HEK293T (cell line): ENCODE measurements around the gene TMEM203.

Experiments used
- CTCF ChIA-PET: fragments of 350-600 bp; formaldehyde crosslinking; extraction: SDS; loops from one replicate; lab custom pipeline; 2021; ENCODE audit warnings: antibody characterized with exemption, inconsistent platforms; lab: Yijun Ruan, JAX
- POLR2A ChIA-PET: fragments of 350-600 bp; formaldehyde crosslinking; extraction: SDS; loops from one replicate; lab custom pipeline; 2020; ENCODE audit warnings: antibody characterized with exemption, inconsistent platforms; lab: Yijun Ruan, JAX
- DNase-seq: peaks from one replicate; pipeline ENCODE4 v3.0.0; 2012; ENCODE audit warnings: mixed read lengths; ENCODE audit errors: extremely low spot score
- ARNT ChIP-seq: fragments of 450-650 bp; IDR thresholded peaks from 2 replicates; pipeline ENCODE4 v1.6.1; 2017; ENCODE audit warnings: mild to moderate bottlenecking
- BHLHE40 ChIP-seq: fragments of 450-650 bp; IDR thresholded peaks from 2 replicates; pipeline ENCODE4 v1.6.1; 2016; ENCODE audit warnings: mild to moderate bottlenecking, moderate library complexity, borderline replicate concordance
- CTBP1 ChIP-seq: fragments of 450-650 bp; IDR thresholded peaks from 2 replicates; pipeline ENCODE4 v1.6.1; 2016; ENCODE audit warnings: borderline replicate concordance
- ELF4 ChIP-seq: fragments of 450-650 bp; IDR thresholded peaks from 2 replicates; pipeline ENCODE4 v1.6.1; 2017; ENCODE audit warnings: antibody characterized with exemption
- FOXA1 ChIP-seq: fragments of 450-650 bp; IDR thresholded peaks from 2 replicates; pipeline ENCODE4 v1.6.1; 2016; ENCODE audit warnings: mild to moderate bottlenecking
- FOXK2 ChIP-seq: fragments of 450-650 bp; IDR thresholded peaks from 2 replicates; pipeline ENCODE4 v1.6.1; 2016; ENCODE audit warnings: mild to moderate bottlenecking
- FOXM1 ChIP-seq: fragments of 450-650 bp; IDR thresholded peaks from 2 replicates; pipeline ENCODE4 v1.6.1; 2017; ENCODE audit warnings: mild to moderate bottlenecking, borderline replicate concordance
- HDGF ChIP-seq: fragments of 450-650 bp; IDR thresholded peaks from 2 replicates; pipeline ENCODE4 v1.6.1; 2017; ENCODE audit warnings: antibody characterized with exemption, borderline replicate concordance
- L3MBTL2 ChIP-seq: fragments of 450-650 bp; conservative IDR thresholded peaks from 2 replicates; pipeline ENCODE4 v1.6.1; 2016; ENCODE audit warnings: mild to moderate bottlenecking
- LEF1 ChIP-seq: fragments of 450-650 bp; IDR thresholded peaks from 2 replicates; pipeline ENCODE4 v1.6.1; 2017; ENCODE audit warnings: mild to moderate bottlenecking, borderline replicate concordance
- NFRKB ChIP-seq: fragments of 450-650 bp; IDR thresholded peaks from 2 replicates; pipeline ENCODE4 v1.6.1; 2016; ENCODE audit warnings: mild to moderate bottlenecking, moderate library complexity
- SP1 ChIP-seq: fragments of 450-650 bp; IDR thresholded peaks from 2 replicates; pipeline ENCODE4 v1.6.1; 2017
- SUZ12 ChIP-seq: fragments of 450-650 bp; IDR thresholded peaks from 2 replicates; pipeline ENCODE4 v1.6.1; 2016; ENCODE audit warnings: mild to moderate bottlenecking
- TARDBP ChIP-seq: fragments of 450-650 bp; IDR thresholded peaks from 2 replicates; pipeline ENCODE4 v1.6.1; 2016
- ZNF384 ChIP-seq: fragments of 450-650 bp; IDR thresholded peaks from 2 replicates; pipeline ENCODE4 v1.6.1; 2016
- TF ChIP-seq, protein P1 (sequence below): fragments of 450-650 bp; IDR thresholded peaks from 2 replicates; pipeline ENCODE4 v1.6.1; 2016

The TMEM203 gene

DNA sequence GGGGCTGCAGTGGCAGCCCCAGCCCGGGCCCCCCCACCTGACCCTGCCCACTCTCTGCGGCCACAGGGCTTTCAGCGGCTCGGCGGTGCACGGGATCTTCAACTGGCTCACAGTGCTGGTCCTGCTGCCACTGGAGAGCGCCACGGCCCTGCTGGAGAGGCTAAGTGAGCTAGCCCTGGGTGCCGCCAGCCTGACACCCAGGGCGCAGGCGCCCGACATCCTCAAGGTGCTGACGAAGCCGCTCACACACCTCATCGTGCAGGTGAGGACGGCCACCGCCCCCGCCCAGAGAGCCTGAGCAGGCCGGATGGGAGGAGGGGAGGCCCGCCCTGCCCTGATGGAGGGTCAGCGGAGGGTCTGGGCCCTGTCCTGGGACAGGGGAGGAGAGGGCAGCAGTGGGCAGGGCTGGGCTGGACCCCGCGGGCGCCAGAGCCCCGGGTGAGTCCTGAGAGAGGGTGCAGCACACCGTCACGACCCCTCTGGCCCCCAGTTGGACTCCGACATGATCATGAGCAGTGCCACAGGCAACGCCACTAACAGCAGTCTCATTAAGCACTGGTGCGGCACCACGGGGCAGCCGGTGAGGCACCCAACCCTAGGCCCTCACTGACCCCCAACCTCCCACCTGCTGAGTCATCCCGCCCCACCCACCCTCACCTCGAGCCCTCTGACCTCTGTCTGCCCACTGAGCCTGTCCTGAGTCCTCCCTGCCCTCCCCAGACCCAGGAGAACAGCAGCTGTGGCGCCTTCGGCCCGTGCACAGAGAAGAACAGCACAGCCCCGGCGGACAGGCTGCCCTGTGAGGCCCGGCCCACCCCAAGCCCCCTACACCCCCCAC, 27.9 kb upstream of the TMEM203 start:
- ChIA-PET CTCF (no interaction called here), POLR2A (no interaction called here)
- DNase-seq: no peak
- TF ChIP-seq FOXK2: no peak
- TF ChIP-seq SUZ12: no peak
- TF ChIP-seq BHLHE40: no peak
- TF ChIP-seq ELF4: no peak
- no peak for TF ChIP-seq FOXM1

DNA sequence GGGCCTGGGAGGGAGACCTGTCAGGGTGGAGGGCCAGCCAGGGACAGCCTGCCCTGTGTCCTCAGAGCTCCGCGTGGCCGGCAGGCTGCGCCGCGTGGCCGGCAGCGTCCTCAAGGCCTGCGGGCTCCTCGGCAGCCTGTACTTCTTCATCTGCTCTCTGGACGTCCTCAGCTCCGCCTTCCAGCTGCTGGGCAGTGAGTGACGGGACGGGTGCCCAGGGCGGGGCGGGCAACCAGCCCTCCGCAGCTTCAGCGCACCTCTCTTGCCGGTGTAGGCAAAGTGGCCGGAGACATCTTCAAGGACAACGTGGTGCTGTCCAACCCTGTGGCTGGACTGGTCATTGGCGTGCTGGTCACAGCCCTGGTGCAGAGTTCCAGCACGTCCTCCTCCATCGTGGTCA, 27.1 kb upstream of the TMEM203 start:
- CTCF ChIA-PET: no interaction called here
- POLR2A ChIA-PET: no interaction called here
- TF ChIP-seq L3MBTL2 (no peak), ARNT (no peak), HDGF (no peak), ELF4 (no peak), BHLHE40 (no peak), FOXM1 (no peak), FOXA1 (no peak), TARDBP (no peak), SP1 (no peak), FOXK2 (no peak), NFRKB (no peak)
- no peak for DNase-seq

- TF ChIP-seq NFRKB (no peak), SP1 (no peak), TARDBP (no peak), ELF4 (no peak), L3MBTL2 (no peak), HDGF (no peak), BHLHE40 (no peak), FOXM1 (no peak), LEF1 (no peak), CTBP1 (no peak)
- POLR2A ChIA-PET: no interaction called here
- no peak for DNase-seq
- CTCF ChIA-PET: no interaction called here
These were observed 26.7 kb upstream of the TMEM203 start for GRCh38 chr9:137232101-137232500.

GRCh38 chr9:137231372-137232039, 26.1 kb upstream of the TMEM203 start:
- POLR2A ChIA-PET: no interaction called here

DNA sequence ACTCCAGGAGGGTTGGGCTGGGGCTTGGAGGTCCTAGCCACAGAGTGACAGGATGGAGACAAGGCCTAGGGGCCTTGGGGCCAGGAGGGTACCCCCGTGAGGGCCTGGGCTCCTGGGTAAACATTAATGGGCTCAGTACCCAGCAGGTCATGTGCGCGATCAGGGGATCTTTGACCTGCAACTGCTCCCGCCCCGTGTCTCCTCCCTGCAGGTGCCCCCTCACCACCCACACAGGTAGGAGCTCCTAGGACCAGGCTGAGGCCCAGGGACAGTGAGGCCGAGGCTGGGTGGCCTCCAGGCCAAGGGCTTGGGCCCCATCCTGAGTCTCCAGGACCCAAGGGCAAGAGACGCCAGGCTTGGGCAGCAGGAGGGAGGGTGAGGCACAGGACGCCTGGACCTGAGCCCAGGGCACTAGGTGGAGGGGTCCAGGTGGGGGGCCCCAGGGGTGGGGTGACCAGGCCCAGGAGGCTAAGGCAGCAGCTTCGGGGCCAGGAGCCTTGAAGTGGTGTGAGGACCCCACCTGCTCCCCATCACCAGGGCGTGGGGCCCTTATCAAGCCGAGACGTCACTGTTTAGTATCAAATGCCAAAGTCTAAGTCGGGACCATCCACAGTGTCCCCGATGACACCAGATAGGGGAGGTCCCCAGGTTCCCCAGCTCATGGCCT, 25.4 kb upstream of the TMEM203 start, which contains the start of gene SLC34A3:
Gene SLC34A3 (plus strand): TSS at position 197 of the 667 bp plus-strand sequence. CDS start 802 bp downstream, outside the sequence.
- TF ChIP-seq FOXA1 (no peak), FOXM1 (no peak), TARDBP (no peak), NFRKB (no peak), ARNT (no peak), SP1 (no peak), FOXK2 (no peak), ZNF384 (no peak), HDGF (no peak), BHLHE40 (no peak), CTBP1 (no peak), SUZ12 (no peak), ELF4 (no peak), LEF1 (no peak), L3MBTL2 (no peak)
- TF ChIP-seq, protein P1, sequence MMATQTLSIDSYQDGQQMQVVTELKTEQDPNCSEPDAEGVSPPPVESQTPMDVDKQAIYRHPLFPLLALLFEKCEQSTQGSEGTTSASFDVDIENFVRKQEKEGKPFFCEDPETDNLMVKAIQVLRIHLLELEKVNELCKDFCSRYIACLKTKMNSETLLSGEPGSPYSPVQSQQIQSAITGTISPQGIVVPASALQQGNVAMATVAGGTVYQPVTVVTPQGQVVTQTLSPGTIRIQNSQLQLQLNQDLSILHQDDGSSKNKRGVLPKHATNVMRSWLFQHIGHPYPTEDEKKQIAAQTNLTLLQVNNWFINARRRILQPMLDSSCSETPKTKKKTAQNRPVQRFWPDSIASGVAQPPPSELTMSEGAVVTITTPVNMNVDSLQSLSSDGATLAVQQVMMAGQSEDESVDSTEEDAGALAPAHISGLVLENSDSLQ: no peak
- ChIA-PET POLR2A (no interaction called here), CTCF (no interaction called here)
- no peak for DNase-seq

More at GRCh38 chr9:137231372-137232039, 26.1 kb upstream of the TMEM203 start:
- CTCF ChIA-PET: no interaction called here
- TF ChIP-seq ELF4: no peak
- no peak for TF ChIP-seq SUZ12
- TF ChIP-seq NFRKB: no peak
- TF ChIP-seq BHLHE40: no peak
- TF ChIP-seq FOXK2: no peak
- no peak for TF ChIP-seq FOXA1
- no peak for TF ChIP-seq FOXM1
- no peak for TF ChIP-seq HDGF
- TF ChIP-seq SP1: no peak
- TF ChIP-seq LEF1: no peak
- no peak for DNase-seq

GRCh38 chr9:137229903-137230704, 24.7 kb upstream of the TMEM203 start:
- TF ChIP-seq CTBP1 (no peak), HDGF (no peak), FOXM1 (no peak), TARDBP (no peak), NFRKB (no peak), FOXK2 (no peak), L3MBTL2 (no peak), ZNF384 (no peak), BHLHE40 (no peak), SP1 (no peak), ARNT (no peak)
- CTCF ChIA-PET: no interaction called here
- no peak for DNase-seq
- POLR2A ChIA-PET: interaction anchor here (0.9 kb wide), 1 partner anchor 26 kb away, joined by 4 read pairs; no protein-coding TSS in a partner anchor
